Choroid plexus epithelial cell (primary cell): ENCODE data around the gene GRK3.
"Not testable (repeated sequence)": the region's sequence is repeated elsewhere in the genome, so short reads cannot be mapped to it uniquely, and the experiment has no call there.

Source experiments
- DNase-seq: peaks from one replicate; pipeline ENCODE4 v3.0.0-alpha.2; 2010; ENCODE audit warnings: low read depth
- H3K4me3 ChIP-seq: 2 replicates; pipeline ENCODE4 v1.5.1; 2011; ENCODE audit warnings: low read depth, mild to moderate bottlenecking, control low read depth, low read length, moderate library complexity
- TF ChIP-seq, protein P1 (sequence below): conservative IDR thresholded peaks from 2 replicates; pipeline ENCODE4 v1.5.1; 2011; ENCODE audit warnings: low read depth, mild to moderate bottlenecking, control low read depth, inconsistent platforms, low read length, moderate library complexity

Gene GRK3

GRCh38 chr22:25582946-25583345, 18.5 kb downstream of the GRK3 start:
- TF ChIP-seq, protein P1, sequence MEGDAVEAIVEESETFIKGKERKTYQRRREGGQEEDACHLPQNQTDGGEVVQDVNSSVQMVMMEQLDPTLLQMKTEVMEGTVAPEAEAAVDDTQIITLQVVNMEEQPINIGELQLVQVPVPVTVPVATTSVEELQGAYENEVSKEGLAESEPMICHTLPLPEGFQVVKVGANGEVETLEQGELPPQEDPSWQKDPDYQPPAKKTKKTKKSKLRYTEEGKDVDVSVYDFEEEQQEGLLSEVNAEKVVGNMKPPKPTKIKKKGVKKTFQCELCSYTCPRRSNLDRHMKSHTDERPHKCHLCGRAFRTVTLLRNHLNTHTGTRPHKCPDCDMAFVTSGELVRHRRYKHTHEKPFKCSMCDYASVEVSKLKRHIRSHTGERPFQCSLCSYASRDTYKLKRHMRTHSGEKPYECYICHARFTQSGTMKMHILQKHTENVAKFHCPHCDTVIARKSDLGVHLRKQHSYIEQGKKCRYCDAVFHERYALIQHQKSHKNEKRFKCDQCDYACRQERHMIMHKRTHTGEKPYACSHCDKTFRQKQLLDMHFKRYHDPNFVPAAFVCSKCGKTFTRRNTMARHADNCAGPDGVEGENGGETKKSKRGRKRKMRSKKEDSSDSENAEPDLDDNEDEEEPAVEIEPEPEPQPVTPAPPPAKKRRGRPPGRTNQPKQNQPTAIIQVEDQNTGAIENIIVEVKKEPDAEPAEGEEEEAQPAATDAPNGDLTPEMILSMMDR: no peak
- DNase-seq: no peak

GRCh38 chr22:25584993-25585392, 20.5 kb downstream of the GRK3 start:
- H3K4me3 ChIP-seq, DNase-seq: not testable (repeated sequence)

More at GRCh38 chr22:25582946-25583345, 18.5 kb downstream of the GRK3 start:
- H3K4me3 ChIP-seq: no peak overlapping the region

GRCh38 chr22:25589664-25590063, 25.2 kb downstream of the GRK3 start:
- DNase-seq, H3K4me3 ChIP-seq: not testable (repeated sequence)

- H3K4me3 ChIP-seq, DNase-seq: not testable (repeated sequence)
Measured at GRCh38 chr22:25593323-25593722, 28.8 kb downstream of the GRK3 start.

- TF ChIP-seq, protein P1: no peak
- DNase-seq: no peak
- no peak overlapping the region for H3K4me3 ChIP-seq
Measured at GRCh38 chr22:25598609-25599008, 34.1 kb downstream of the GRK3 start.

DNA sequence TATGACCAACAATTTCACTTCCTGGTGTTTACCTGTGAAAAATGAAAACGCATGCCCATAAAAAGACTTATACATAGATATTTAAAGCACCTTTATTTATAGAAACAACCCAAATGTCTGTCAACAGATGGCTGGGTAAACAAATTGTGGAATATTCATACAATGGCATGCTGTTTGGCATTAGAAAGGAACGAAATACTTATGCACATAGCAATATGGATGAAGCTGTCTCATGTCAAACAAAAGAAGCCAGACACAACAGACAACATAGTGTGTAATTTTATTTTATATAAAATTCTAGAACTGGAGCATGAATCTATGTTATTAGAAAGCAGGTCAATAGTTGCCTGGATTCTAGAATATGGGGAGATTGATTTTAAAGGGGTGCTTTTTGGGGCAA, 38.0 kb downstream of the GRK3 start:
- no peak for DNase-seq
- no peak overlapping the region for H3K4me3 ChIP-seq
- TF ChIP-seq, protein P1: no peak

DNA sequence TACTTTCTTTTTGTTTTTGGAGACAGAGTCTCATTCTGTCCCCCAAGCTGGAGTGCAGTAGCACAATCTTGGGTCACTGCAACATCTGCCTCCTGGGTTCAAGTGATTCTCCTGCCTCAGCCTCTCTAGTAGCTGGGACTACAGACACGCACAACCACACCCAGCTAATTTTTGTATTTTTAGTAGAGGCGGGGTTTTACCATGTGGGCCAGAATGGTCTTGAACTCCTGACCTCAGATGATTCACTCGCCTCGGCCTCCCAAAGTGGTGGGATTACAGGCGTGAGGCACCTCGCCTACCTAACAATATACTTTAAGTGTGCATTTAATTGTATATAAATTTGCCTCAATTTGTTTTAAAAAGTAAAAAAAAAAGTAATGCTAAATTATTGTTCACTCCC, 38.4 kb downstream of the GRK3 start:
- DNase-seq: no peak

GRCh38 chr22:25605146-25605545, 40.7 kb downstream of the GRK3 start:
- DNase-seq: not testable (repeated sequence)

More for the DNA sequence above, 38.4 kb downstream of the GRK3 start:
- TF ChIP-seq, protein P1: no peak
- H3K4me3 ChIP-seq: no peak overlapping the region

DNA sequence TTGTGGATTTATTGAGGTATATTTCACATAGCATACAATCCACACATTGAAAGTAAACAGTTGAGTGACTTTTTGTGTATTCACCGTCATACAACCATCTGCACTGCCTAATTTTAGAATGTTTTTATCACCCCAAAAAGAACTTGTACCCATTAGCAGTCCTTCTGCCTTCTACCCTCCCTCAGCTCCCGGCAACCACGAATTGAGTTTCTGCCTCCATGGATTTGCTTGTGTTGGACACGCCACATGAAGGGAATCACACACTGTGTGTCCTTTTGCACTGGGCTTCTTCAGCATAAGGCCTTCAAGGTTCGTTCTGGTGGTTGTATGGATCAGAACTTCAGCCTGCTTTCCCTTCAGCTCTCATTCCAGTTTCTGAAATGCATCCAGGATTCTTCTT, 41.1 kb downstream of the GRK3 start:
- DNase-seq: not testable (repeated sequence)

More at GRCh38 chr22:25605146-25605545, 40.7 kb downstream of the GRK3 start:
- H3K4me3 ChIP-seq: not testable (repeated sequence)

DNA sequence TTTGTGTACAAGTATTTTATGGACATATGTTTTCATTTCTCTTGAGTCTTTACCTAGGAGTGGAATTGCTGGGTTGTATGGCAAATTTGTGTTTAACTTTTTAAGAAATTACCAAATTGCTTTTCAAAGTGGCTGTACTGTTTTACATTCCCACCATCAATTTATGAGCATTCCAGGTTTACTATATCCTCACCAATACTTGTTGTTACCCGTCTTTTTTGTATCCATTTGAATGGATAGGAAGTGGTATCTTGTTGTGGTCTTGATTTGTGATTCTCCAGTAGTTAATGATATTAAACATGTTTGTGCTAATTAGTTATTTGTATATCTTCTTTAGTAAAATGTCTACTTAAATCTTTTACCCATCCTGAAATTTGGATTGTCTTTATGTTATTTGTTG, 46.8 kb downstream of the GRK3 start:
- not testable (repeated sequence) for DNase-seq, H3K4me3 ChIP-seq

More for the DNA sequence above, 41.1 kb downstream of the GRK3 start:
- H3K4me3 ChIP-seq: not testable (repeated sequence)

DNA sequence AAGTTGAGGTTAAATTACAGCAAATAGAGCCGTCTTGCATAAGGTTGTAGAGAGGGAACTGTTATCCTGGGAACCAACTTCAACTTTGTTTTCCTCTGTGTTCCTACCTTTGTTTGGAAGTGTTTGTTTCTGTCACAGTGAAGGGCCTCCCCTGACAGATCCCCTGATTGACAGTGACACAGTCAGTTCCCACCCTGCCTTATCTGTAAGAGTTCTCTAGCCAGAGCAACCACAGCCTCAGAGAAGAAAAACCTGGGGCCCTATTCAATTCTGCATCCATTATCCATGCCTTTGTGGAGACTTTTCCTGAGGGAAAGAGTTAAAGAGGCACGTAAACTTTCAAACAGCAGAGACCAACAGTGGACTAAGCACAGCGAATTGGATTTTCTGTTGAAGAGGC, 48.7 kb downstream of the GRK3 start:
- H3K4me3 ChIP-seq, DNase-seq: not testable (repeated sequence)

DNA sequence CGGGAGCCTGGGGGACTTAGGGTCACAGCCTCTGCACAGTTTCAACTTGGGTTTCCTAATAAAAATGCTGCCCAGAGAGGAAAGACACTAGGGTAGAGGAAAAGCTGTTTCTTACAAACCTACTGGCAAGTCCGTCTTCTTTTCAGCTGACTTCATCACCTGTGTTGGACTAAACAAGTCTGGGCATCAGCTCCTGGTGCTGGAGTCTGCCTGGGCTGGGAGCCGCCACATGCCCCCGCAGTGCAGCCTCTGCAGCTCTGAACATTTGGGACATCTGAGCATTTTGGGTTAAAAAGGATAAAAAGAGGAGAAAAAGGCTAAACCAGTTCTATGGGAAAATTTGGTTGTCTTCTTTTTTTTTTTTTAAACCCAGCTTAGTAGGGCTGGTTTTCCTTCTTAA, 49.1 kb downstream of the GRK3 start:
- not testable (repeated sequence) for H3K4me3 ChIP-seq, DNase-seq

DNA sequence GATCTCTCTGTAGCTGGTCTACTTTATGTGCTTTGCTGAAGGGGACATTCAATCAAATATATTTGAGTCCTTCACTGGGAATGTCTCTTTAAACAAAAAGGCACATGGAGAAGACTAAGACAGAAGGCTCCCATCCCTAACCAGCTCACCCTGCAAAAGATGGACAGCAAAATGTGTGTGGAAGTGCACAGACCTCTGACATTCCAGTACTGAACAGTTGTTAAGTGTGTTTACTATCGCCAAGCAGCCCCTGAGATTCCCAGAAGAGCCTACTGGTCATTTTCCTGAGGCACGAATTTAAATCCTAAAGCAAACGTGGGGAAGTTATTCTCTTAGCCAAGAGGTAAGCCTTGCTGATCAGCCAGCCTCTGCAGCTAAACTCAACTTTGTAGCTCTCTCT, 50.3 kb downstream of the GRK3 start:
- not testable (repeated sequence) for DNase-seq, H3K4me3 ChIP-seq
